ENCODE results near the gene EIF5B.

DNA sequence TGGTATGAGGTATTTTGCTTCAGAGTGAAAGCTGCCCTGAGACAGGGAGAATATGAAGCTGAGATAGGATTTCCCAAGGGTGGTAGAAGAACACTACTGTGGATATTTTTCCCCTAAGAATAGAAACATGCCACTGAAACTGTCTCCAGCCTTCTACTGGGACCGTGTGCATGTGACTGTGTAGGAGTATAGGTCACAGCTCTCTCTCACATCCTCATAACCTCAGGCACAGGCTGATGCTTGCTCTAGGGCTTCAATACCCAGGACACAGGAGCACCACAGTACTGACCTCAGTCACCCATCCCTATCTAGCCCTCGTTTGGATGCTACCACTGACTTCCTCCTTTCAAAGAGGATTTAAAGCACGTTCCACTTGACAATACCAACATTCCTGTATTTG is 85.4 kb downstream of the EIF5B start:
- TF ChIP-seq, protein P1, sequence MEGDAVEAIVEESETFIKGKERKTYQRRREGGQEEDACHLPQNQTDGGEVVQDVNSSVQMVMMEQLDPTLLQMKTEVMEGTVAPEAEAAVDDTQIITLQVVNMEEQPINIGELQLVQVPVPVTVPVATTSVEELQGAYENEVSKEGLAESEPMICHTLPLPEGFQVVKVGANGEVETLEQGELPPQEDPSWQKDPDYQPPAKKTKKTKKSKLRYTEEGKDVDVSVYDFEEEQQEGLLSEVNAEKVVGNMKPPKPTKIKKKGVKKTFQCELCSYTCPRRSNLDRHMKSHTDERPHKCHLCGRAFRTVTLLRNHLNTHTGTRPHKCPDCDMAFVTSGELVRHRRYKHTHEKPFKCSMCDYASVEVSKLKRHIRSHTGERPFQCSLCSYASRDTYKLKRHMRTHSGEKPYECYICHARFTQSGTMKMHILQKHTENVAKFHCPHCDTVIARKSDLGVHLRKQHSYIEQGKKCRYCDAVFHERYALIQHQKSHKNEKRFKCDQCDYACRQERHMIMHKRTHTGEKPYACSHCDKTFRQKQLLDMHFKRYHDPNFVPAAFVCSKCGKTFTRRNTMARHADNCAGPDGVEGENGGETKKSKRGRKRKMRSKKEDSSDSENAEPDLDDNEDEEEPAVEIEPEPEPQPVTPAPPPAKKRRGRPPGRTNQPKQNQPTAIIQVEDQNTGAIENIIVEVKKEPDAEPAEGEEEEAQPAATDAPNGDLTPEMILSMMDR (IDR thresholded peaks at IDR 0.05), result no peak
- no peak for TF ChIP-seq POLR2A (IDR thresholded peaks at IDR 0.05)

All from thyroid gland (tissue), 4 donors.